Tibial nerve (tissue), 3 donors: ENCODE measurements around the gene IFITM10.

Experiments used
- EP300 ChIP-seq, 2 donors: sonication (generic); formaldehyde crosslinking; IDR thresholded peaks; one replicate each; pipeline ENCODE4 v1.6.1; 2017; ENCODE audit warnings: antibody characterized with exemption in 2 of 2, mild to moderate bottlenecking in 1 of 2
- POLR2A ChIP-seq, 2 donors: fragments of 450-650 bp; IDR thresholded peaks; one replicate each; pipeline ENCODE4 v1.6.1; 2017; ENCODE audit warnings: antibody characterized with exemption in 2 of 2, mild to moderate bottlenecking in 2 of 2, moderate library complexity in 2 of 2

GRCh38 chr11:1734641-1735081 is 15.7 kb downstream of the IFITM10 start:
- no peak for TF ChIP-seq POLR2A (IDR thresholded peaks at IDR 0.05)
- no peak for TF ChIP-seq EP300 (IDR thresholded peaks at IDR 0.05)
